ENCODE data around the gene TRUB1. TPM values are rescaled to one million over a fixed set of nuclear protein-coding genes. Genes with fewer than 3 reads are reported as not detected.
"Not testable (repeated sequence)": the region's sequence is repeated elsewhere in the genome, so short reads cannot be mapped to it uniquely, and the experiment has no call there.

TRUB1 gene
- total RNA-seq, 3 donors from 2014 or later = 14.9 to 27.8 (median 18.0) TPM

DNA sequence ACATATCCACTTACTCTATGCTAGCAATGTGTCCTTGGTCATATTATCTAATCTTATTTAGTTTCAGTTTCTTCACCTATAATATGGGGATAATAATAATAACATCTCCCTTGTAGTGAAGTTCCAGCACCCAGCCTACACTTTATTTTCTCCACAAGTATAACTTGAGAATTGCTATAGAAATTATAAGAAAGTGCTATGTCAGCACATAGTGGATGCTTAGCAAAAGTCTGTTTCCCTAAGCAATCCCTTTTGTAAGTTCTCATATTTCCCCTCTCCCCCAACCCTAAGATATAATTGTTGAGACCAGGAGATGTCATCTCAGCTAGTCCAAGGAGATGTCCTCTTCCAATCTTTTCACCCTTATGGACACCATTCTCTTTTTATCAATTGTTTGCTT lies 5.8 kb upstream of the TRUB1 start:
- H3K9me3 ChIP-seq = no peaks in the 10 kb centered on the region
- H3K27me3 ChIP-seq = no peaks in the 10 kb centered on the region
- no peak overlapping the region for H3K27ac ChIP-seq
- H3K36me3 ChIP-seq = no peaks in the 10 kb centered on the region
- no peak overlapping the region for H3K4me3 ChIP-seq
- TF ChIP-seq, protein P1, sequence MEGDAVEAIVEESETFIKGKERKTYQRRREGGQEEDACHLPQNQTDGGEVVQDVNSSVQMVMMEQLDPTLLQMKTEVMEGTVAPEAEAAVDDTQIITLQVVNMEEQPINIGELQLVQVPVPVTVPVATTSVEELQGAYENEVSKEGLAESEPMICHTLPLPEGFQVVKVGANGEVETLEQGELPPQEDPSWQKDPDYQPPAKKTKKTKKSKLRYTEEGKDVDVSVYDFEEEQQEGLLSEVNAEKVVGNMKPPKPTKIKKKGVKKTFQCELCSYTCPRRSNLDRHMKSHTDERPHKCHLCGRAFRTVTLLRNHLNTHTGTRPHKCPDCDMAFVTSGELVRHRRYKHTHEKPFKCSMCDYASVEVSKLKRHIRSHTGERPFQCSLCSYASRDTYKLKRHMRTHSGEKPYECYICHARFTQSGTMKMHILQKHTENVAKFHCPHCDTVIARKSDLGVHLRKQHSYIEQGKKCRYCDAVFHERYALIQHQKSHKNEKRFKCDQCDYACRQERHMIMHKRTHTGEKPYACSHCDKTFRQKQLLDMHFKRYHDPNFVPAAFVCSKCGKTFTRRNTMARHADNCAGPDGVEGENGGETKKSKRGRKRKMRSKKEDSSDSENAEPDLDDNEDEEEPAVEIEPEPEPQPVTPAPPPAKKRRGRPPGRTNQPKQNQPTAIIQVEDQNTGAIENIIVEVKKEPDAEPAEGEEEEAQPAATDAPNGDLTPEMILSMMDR (IDR thresholded peaks at IDR 0.05) = no peak
- no peak for TF ChIP-seq POLR2A (IDR thresholded peaks at IDR 0.05)
- TF ChIP-seq POLR2AphosphoS5 (IDR thresholded peaks at IDR 0.05) = no peak
- DNase-seq (ENCODE audit: low spot score in 2 of 2) = no peak
- H3K4me1 ChIP-seq = no peaks in the 10 kb centered on the region
- intact Hi-C loops (cut with DNase I; ENCODE audit: low total_unique reads) = no loop called here

DNA sequence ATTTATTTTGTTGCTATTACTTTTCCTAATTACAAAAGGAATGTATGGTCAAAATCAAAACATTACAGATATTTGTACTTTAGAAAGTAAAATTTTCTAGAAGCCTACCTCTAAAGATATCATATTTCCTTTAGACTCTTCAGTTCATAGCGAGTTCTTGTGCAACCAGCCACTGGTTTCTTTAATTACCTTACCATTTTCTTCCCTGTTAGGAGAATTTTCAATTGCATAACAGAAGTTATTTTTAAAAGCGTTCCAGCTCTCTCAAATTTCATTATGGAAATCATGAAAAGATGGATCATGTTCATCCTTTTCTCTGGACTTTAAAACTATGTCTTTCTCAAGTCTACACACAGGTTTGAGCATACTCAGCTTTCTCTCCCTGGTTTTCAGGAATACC lies 5.0 kb upstream of the TRUB1 start:
- H3K36me3 ChIP-seq = no peaks in the 10 kb centered on the region
- no peaks in the 10 kb centered on the region for H3K4me1 ChIP-seq
- no peak overlapping the region for H3K27ac ChIP-seq
- no peak for DNase-seq (ENCODE audit: low spot score in 2 of 2)
- no peaks in the 10 kb centered on the region for H3K9me3 ChIP-seq
- no peaks in the 10 kb centered on the region for H3K27me3 ChIP-seq
- TF ChIP-seq POLR2AphosphoS5 (IDR thresholded peaks at IDR 0.05) = no peak
- no peak for TF ChIP-seq POLR2A (IDR thresholded peaks at IDR 0.05)
- TF ChIP-seq, protein P1 (IDR thresholded peaks at IDR 0.05) = no peak
- intact Hi-C loops (cut with DNase I; ENCODE audit: low total_unique reads) = no loop called here
- no peak overlapping the region for H3K4me3 ChIP-seq

GRCh38 chr10:114933588-114933987 lies 4.4 kb upstream of the TRUB1 start:
- TF ChIP-seq POLR2A (IDR thresholded peaks at IDR 0.05) = no peak
- no peak for TF ChIP-seq POLR2AphosphoS5 (IDR thresholded peaks at IDR 0.05)
- TF ChIP-seq, protein P1 (IDR thresholded peaks at IDR 0.05) = no peak
- no peak overlapping the region for H3K4me3 ChIP-seq
- no peak for DNase-seq (ENCODE audit: low spot score in 2 of 2)
- H3K27ac ChIP-seq = no peak overlapping the region
- no peaks in the 10 kb centered on the region for H3K27me3 ChIP-seq
- no peaks in the 10 kb centered on the region for H3K9me3 ChIP-seq
- intact Hi-C loops (cut with DNase I; ENCODE audit: low total_unique reads) = no loop called here
- H3K4me1 ChIP-seq = no peaks in the 10 kb centered on the region
- no peaks in the 10 kb centered on the region for H3K36me3 ChIP-seq

GRCh38 chr10:114933995-114934394 lies 4.0 kb upstream of the TRUB1 start:
- DNase-seq (ENCODE audit: low spot score in 2 of 2); H3K4me1 ChIP-seq; H3K27ac ChIP-seq; H3K4me3 ChIP-seq; H3K36me3 ChIP-seq; H3K27me3 ChIP-seq; intact Hi-C loops (cut with DNase I; ENCODE audit: low total_unique reads); H3K9me3 ChIP-seq: not testable (repeated sequence)

DNA sequence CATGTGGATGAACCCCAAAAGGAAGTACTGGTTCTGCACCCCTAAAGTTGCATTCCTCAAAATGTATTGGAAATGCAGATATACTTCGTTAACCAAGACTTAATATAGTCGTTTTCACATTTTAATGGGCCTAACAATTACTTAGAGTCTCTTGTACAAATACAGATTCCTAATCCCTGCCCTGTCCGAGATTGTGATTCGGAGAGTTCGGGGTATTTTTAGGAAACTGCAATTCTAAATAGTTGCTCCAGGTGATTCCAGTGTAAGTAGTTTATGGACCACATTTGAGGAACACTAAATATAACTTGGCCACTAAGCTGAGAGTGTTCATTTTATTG lies 830 bp downstream of the TRUB1 start:
- Histone ChIP-seq H3K9me3 (no peaks in the 10 kb centered on the region), H3K36me3 (no peaks in the 10 kb centered on the region), H3K27ac (peak overlapping the region; percentile 85 to 86), H3K27me3 (no peaks in the 10 kb centered on the region), H3K4me1 (peaks cover 0 to 7% of the 10 kb centered on the region in 2 donors), H3K4me3 (peak overlapping the region; percentile 82 to 88 (median 84))
- DNase-seq (ENCODE audit: low spot score in 2 of 2) = no peak
- TF ChIP-seq, protein P1 (IDR thresholded peaks at IDR 0.05) = no peak
- TF ChIP-seq POLR2A (IDR thresholded peaks at IDR 0.05) (no peak), POLR2AphosphoS5 (IDR thresholded peaks at IDR 0.05) (no peak)
- intact Hi-C loops (cut with DNase I; ENCODE audit: low total_unique reads) = no loop called here

DNA sequence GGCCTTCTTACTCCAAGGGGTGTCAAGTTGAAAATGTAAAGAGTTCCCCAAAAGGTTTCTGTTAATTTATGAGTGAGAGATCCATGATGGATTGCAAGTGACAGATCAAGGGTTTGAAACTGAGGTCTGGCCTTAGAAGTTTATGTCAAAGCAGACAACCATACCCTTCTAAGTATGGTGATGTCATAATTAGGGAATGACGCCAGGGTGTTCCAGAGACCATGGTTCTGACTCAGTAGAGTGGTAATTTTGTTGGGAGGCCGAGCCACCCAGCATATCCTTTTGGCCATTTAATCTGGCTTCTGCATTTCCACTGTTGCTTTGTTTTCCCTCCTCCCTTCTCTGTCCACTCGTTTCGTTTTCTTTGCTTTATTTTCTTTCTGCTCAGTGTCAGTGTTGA lies 2.7 kb downstream of the TRUB1 start:
- Histone ChIP-seq H3K27me3 (no peaks in the 10 kb centered on the region), H3K9me3 (no peaks in the 10 kb centered on the region), H3K4me3 (no peak overlapping the region), H3K4me1 (peaks cover 0 to 7% of the 10 kb centered on the region in 2 donors), H3K36me3 (no peaks in the 10 kb centered on the region), H3K27ac (no peak overlapping the region)
- TF ChIP-seq, protein P1 (IDR thresholded peaks at IDR 0.05) = no peak
- no peak for TF ChIP-seq POLR2A (IDR thresholded peaks at IDR 0.05)
- TF ChIP-seq POLR2AphosphoS5 (IDR thresholded peaks at IDR 0.05) = no peak
- intact Hi-C loops (cut with DNase I; ENCODE audit: low total_unique reads) = no loop called here
- no peak for DNase-seq (ENCODE audit: low spot score in 2 of 2)

Data from breast epithelium (tissue), 4 donors.